Measurements from ENCODE around the gene PCDH9.

The PCDH9 gene

DNA sequence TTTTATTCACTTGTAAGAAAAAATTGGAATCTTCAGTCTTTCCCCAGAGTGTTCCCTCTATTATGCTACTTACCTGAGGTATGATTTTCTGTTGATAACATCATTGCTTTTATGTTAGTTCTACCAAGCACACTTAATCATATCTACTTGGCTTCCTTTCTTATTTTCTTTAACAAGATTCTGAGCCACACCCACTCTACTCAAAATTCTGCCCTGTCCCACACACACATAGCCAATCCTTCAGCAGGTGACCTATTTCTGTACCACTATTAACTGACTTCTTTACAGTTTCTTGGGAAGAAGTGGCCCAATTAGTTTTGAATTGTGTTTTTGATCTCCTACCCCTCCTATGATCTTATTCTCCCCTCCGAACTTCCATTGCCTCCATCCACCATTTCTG is 215.7 kb downstream of the PCDH9 start:
- H3K27me3 ChIP-seq (ENCODE audit: control insufficient read depth in 1 of 2, insufficient read depth in 2 of 2, low read length in 2 of 2), result no peaks in the 10 kb centered on the region
- no peak overlapping the region for H3K27ac ChIP-seq (ENCODE audit: low read length)

DNA sequence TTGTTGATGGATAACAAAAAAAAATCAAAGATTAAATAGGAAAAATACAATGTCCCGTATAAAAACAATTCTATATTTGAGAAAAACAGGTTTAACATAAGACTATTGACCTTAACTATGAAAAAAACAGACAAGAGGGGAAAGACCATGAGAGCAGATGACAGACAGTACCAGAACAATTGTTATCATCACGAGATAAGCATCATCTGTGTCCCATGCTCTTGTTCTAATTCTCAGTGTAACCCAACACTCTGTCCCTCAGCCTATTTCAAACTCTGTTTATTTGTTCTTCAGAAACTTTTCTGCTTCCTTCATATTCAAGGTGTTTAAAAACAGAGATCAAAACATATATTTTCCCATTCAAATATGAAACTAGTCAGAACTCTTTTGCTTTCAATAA is 216.4 kb downstream of the PCDH9 start:
- H3K4me3 ChIP-seq (ENCODE audit: low read length in 2 of 2), result no peak overlapping the region
- no peak overlapping the region for H3K9ac ChIP-seq (ENCODE audit: low read length in 2 of 2)
- H3K36me3 ChIP-seq (ENCODE audit: control insufficient read depth in 2 of 2, insufficient read depth in 2 of 2, low read length in 2 of 2), result no peaks in the 10 kb centered on the region
- no peaks in the 10 kb centered on the region for H3K9me3 ChIP-seq (ENCODE audit: control insufficient read depth in 2 of 2, low read length in 2 of 2)
- H3K27ac ChIP-seq (ENCODE audit: low read length), result no peak overlapping the region
- no peaks in the 10 kb centered on the region for H3K27me3 ChIP-seq (ENCODE audit: control insufficient read depth in 1 of 2, insufficient read depth in 2 of 2, low read length in 2 of 2)
- H3K4me1 ChIP-seq (ENCODE audit: control insufficient read depth, insufficient read depth, low read length), result no peaks in the 10 kb centered on the region

More for the DNA sequence above, 215.7 kb downstream of the PCDH9 start:
- Histone ChIP-seq H3K9me3 (ENCODE audit: control insufficient read depth in 2 of 2, low read length in 2 of 2) (no peaks in the 10 kb centered on the region), H3K9ac (ENCODE audit: low read length in 2 of 2) (no peak overlapping the region), H3K4me3 (ENCODE audit: low read length in 2 of 2) (no peak overlapping the region), H3K36me3 (ENCODE audit: control insufficient read depth in 2 of 2, insufficient read depth in 2 of 2, low read length in 2 of 2) (no peaks in the 10 kb centered on the region), H3K4me1 (ENCODE audit: control insufficient read depth, insufficient read depth, low read length) (no peaks in the 10 kb centered on the region)

DNA sequence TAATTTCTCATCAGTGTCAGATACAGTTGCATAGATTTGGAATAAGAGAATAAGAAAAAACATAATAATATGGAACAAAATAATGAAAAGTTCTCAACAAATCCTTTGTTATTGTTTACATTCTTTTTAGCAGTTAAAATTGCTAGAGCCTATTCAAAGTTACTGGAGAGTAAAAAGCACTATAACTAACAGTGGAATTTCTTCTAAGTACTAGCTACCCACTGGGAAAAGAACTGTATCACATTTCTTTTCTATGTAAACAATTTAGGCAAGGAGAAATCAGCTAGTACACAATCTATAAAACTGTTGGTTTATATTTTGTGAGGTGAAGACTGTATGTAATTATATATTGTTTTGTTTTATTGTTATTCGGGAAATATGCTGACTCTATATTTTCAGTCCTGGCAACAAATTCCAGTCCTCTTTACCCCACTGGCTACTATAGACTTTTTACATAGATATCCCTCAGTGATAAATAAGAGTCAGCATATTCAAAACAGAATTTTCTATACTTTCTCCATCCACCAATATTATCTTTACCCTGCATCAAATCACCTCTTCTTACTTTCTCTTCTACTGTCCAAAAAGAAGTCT is 222.0 kb downstream of the PCDH9 start:
- H3K27me3 ChIP-seq (ENCODE audit: control insufficient read depth in 1 of 2, insufficient read depth in 2 of 2, low read length in 2 of 2), result no peaks in the 10 kb centered on the region
- no peak overlapping the region for H3K4me3 ChIP-seq (ENCODE audit: low read length in 2 of 2)
- H3K27ac ChIP-seq (ENCODE audit: low read length), result no peak overlapping the region
- H3K4me1 ChIP-seq (ENCODE audit: control insufficient read depth, insufficient read depth, low read length), result no peaks in the 10 kb centered on the region
- H3K9ac ChIP-seq (ENCODE audit: low read length in 2 of 2), result no peak overlapping the region
- H3K36me3 ChIP-seq (ENCODE audit: control insufficient read depth in 2 of 2, insufficient read depth in 2 of 2, low read length in 2 of 2), result no peaks in the 10 kb centered on the region
- H3K9me3 ChIP-seq (ENCODE audit: control insufficient read depth in 2 of 2, low read length in 2 of 2), result no peaks in the 10 kb centered on the region

DNA sequence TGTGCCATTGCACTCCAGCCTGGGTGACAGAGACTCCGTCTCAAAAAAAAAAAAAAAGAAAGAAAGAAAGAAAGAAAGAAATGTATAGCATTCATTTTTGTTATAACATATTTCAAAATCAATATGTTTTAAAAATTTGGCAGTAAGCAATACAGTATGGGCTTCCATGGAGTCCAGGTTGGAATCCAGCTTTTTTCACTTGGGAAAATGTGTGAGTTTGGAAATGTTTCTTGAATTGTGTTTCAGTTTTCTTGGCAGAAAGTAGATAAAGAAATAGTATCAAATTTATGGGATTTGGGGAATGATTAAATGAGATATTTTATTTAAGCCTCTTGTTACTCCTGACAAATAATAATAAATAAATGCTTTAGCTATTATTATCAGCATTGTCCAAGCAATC is 225.6 kb downstream of the PCDH9 start:
- Histone ChIP-seq H3K27ac (ENCODE audit: low read length) (no peak overlapping the region), H3K27me3 (ENCODE audit: control insufficient read depth in 1 of 2, insufficient read depth in 2 of 2, low read length in 2 of 2) (no peaks in the 10 kb centered on the region), H3K4me1 (ENCODE audit: control insufficient read depth, insufficient read depth, low read length) (no peaks in the 10 kb centered on the region), H3K9ac (ENCODE audit: low read length in 2 of 2) (no peak overlapping the region), H3K4me3 (ENCODE audit: low read length in 2 of 2) (no peak overlapping the region), H3K36me3 (ENCODE audit: control insufficient read depth in 2 of 2, insufficient read depth in 2 of 2, low read length in 2 of 2) (no peaks in the 10 kb centered on the region), H3K9me3 (ENCODE audit: control insufficient read depth in 2 of 2, low read length in 2 of 2) (no peaks in the 10 kb centered on the region)

DNA sequence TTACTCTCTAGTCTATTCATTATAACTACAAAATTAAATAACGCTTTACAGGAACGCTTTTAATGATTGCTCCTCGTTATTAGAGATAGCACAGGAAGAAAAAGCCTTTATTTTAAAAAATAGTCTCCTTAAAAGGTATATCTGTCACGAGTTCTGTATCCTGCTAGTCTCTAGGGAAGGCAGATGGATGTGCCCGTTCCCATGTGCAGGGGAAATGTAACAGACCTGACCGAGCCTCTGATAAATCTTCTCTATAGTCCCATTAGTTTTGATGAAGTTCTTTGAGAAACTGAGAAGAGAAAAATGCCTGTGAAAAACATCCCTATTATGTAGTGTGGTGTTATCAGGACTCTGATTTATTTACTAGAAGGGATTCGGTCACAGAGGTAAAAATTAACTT is 226.4 kb downstream of the PCDH9 start:
- no peaks in the 10 kb centered on the region for H3K9me3 ChIP-seq (ENCODE audit: control insufficient read depth in 2 of 2, low read length in 2 of 2)
- no peak overlapping the region for H3K4me3 ChIP-seq (ENCODE audit: low read length in 2 of 2)
- no peaks in the 10 kb centered on the region for H3K36me3 ChIP-seq (ENCODE audit: control insufficient read depth in 2 of 2, insufficient read depth in 2 of 2, low read length in 2 of 2)
- no peak overlapping the region for H3K9ac ChIP-seq (ENCODE audit: low read length in 2 of 2)
- H3K27ac ChIP-seq (ENCODE audit: low read length), result no peak overlapping the region
- H3K4me1 ChIP-seq (ENCODE audit: control insufficient read depth, insufficient read depth, low read length), result no peaks in the 10 kb centered on the region
- no peaks in the 10 kb centered on the region for H3K27me3 ChIP-seq (ENCODE audit: control insufficient read depth in 1 of 2, insufficient read depth in 2 of 2, low read length in 2 of 2)

DNA sequence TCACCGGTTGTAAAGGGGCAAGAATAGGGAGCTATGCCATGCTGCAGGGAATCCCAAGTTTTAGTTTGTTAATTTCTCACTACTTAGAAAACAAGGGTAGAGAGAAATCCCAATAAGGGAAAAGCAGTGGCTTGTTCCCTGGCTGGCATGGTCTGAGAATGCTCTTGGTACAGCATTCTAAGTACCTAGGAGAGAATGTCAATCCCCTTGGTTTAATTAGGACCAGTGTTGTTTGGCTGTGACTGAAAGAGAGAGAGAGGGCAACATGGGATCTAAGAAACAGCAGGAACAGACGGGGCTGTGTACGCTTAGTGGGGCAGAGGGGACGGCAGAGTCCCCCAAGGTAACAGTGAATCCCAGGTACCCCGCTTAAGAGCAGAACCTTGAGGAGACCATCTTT is 228.8 kb downstream of the PCDH9 start:
- Histone ChIP-seq H3K9me3 (ENCODE audit: control insufficient read depth in 2 of 2, low read length in 2 of 2) (no peaks in the 10 kb centered on the region), H3K9ac (ENCODE audit: low read length in 2 of 2) (no peak overlapping the region), H3K4me3 (ENCODE audit: low read length in 2 of 2) (no peak overlapping the region), H3K27me3 (ENCODE audit: control insufficient read depth in 1 of 2, insufficient read depth in 2 of 2, low read length in 2 of 2) (no peaks in the 10 kb centered on the region), H3K4me1 (ENCODE audit: control insufficient read depth, insufficient read depth, low read length) (no peaks in the 10 kb centered on the region), H3K27ac (ENCODE audit: low read length) (no peak overlapping the region), H3K36me3 (ENCODE audit: control insufficient read depth in 2 of 2, insufficient read depth in 2 of 2, low read length in 2 of 2) (no peaks in the 10 kb centered on the region)

DNA sequence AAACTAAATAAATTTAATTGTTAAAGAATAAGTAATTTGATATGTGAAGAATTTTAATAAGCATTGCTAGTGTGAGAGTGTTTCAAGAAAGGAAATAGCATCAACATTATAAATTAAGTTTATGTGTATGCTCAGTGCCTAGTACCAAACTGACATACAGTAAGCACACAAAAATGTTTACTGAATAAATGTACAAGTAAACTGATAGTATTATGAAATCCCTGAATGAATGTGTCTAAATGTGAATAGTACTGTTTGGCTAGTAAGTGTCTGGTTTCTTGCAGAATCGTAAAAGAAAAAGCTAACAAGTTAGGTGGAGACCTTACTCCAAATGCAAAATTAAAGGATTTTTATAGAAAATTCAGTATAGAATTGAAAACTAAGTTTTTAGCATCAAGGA is 233.6 kb downstream of the PCDH9 start:
- no peaks in the 10 kb centered on the region for H3K9me3 ChIP-seq (ENCODE audit: control insufficient read depth in 2 of 2, low read length in 2 of 2)
- no peaks in the 10 kb centered on the region for H3K4me1 ChIP-seq (ENCODE audit: control insufficient read depth, insufficient read depth, low read length)
- H3K27ac ChIP-seq (ENCODE audit: low read length), result no peak overlapping the region
- no peaks in the 10 kb centered on the region for H3K36me3 ChIP-seq (ENCODE audit: control insufficient read depth in 2 of 2, insufficient read depth in 2 of 2, low read length in 2 of 2)
- H3K9ac ChIP-seq (ENCODE audit: low read length in 2 of 2), result no peak overlapping the region
- no peaks in the 10 kb centered on the region for H3K27me3 ChIP-seq (ENCODE audit: control insufficient read depth in 1 of 2, insufficient read depth in 2 of 2, low read length in 2 of 2)
- H3K4me3 ChIP-seq (ENCODE audit: low read length in 2 of 2), result no peak overlapping the region

DNA sequence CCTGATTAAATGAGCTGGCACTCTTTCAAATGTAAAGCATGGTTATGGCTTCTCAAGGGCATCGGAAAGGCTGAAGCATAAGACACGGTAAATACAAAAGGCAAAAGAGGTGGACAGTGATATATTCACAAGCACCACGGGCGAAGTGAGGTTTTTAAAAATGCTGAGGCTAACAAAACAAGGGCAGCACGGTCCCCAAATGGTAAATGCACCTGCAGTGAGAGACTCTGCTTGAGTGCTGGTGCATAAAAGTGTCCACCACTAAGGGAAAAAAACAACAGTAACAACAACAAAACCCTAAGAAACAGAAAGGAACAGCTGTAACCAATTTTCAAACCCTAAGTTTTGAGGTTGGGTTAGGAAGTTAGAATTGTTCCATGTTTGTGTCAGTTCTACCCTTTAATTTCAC is 234.9 kb downstream of the PCDH9 start:
- H3K4me1 ChIP-seq (ENCODE audit: control insufficient read depth, insufficient read depth, low read length), result no peaks in the 10 kb centered on the region
- H3K27ac ChIP-seq (ENCODE audit: low read length), result no peak overlapping the region
- no peaks in the 10 kb centered on the region for H3K9me3 ChIP-seq (ENCODE audit: control insufficient read depth in 2 of 2, low read length in 2 of 2)
- no peak overlapping the region for H3K4me3 ChIP-seq (ENCODE audit: low read length in 2 of 2)
- no peaks in the 10 kb centered on the region for H3K27me3 ChIP-seq (ENCODE audit: control insufficient read depth in 1 of 2, insufficient read depth in 2 of 2, low read length in 2 of 2)
- no peak overlapping the region for H3K9ac ChIP-seq (ENCODE audit: low read length in 2 of 2)
- no peaks in the 10 kb centered on the region for H3K36me3 ChIP-seq (ENCODE audit: control insufficient read depth in 2 of 2, insufficient read depth in 2 of 2, low read length in 2 of 2)

DNA sequence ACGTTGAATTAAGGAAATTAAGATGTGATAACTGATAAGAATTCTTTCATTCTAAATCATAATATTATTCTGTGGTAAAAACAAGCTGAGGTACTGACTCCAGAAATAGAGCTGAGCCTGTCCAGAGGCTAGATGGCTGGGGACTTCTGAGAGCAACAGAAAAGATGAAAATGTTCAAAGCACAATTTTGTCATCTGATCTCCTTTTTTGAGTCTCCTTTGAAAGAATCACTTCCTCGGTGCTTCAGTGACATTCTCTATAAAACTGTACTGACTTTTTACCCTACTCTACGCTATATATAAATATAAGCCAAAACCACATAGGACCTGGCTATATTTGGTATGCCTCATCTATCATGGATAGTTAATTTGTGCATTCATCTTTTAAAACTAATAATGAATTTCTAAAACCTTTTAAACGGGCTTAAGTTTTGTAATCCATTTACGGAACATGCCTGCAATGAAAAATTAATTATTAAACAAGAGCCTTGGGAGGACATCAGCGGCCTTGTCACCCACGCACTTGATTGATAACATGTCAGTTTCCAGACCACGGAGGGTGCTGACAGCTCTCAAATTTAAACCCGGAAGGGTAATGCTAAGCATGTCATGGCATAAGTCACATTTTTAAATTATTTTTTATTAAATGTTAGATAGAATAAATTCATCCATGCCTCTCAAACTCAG is 235.5 kb downstream of the PCDH9 start:
- H3K9ac ChIP-seq (ENCODE audit: low read length in 2 of 2), result no peak overlapping the region

DNA sequence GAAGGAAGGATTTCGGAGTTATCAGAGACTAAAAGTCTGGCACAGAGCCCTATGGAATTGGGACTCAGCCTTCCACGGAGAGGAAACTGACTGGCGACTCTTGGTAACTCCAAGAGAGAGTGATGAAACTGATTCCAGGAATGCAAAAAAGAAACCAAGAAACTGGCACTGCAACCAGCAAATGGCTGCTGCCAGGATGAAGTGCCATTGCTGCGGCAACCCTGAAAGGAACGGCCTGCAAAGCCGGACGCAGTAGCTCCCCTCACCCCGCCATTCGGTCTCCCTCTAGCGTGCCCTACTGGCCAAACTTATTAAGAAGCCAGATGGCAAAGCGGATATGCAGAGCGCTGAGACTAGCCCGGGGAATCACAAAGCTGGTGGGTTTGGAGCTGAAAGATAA is 236.0 kb downstream of the PCDH9 start:
- H3K9ac ChIP-seq (ENCODE audit: low read length in 2 of 2), result no peak overlapping the region
- H3K4me3 ChIP-seq (ENCODE audit: low read length in 2 of 2), result peak overlapping the region; percentile 6 to 50
- no peaks in the 10 kb centered on the region for H3K4me1 ChIP-seq (ENCODE audit: control insufficient read depth, insufficient read depth, low read length)
- H3K36me3 ChIP-seq (ENCODE audit: control insufficient read depth in 2 of 2, insufficient read depth in 2 of 2, low read length in 2 of 2), result no peaks in the 10 kb centered on the region
- H3K27ac ChIP-seq (ENCODE audit: low read length), result no peak overlapping the region
- H3K9me3 ChIP-seq (ENCODE audit: control insufficient read depth in 2 of 2, low read length in 2 of 2), result no peaks in the 10 kb centered on the region
- H3K27me3 ChIP-seq (ENCODE audit: control insufficient read depth in 1 of 2, insufficient read depth in 2 of 2, low read length in 2 of 2), result no peaks in the 10 kb centered on the region

More for the DNA sequence above, 235.5 kb downstream of the PCDH9 start:
- H3K9me3 ChIP-seq (ENCODE audit: control insufficient read depth in 2 of 2, low read length in 2 of 2), result no peaks in the 10 kb centered on the region
- no peaks in the 10 kb centered on the region for H3K27me3 ChIP-seq (ENCODE audit: control insufficient read depth in 1 of 2, insufficient read depth in 2 of 2, low read length in 2 of 2)
- no peaks in the 10 kb centered on the region for H3K36me3 ChIP-seq (ENCODE audit: control insufficient read depth in 2 of 2, insufficient read depth in 2 of 2, low read length in 2 of 2)
- H3K27ac ChIP-seq (ENCODE audit: low read length), result no peak overlapping the region
- H3K4me3 ChIP-seq (ENCODE audit: low read length in 2 of 2), result peak overlapping the region; percentile 6 to 50
- H3K4me1 ChIP-seq (ENCODE audit: control insufficient read depth, insufficient read depth, low read length), result no peaks in the 10 kb centered on the region

DNA sequence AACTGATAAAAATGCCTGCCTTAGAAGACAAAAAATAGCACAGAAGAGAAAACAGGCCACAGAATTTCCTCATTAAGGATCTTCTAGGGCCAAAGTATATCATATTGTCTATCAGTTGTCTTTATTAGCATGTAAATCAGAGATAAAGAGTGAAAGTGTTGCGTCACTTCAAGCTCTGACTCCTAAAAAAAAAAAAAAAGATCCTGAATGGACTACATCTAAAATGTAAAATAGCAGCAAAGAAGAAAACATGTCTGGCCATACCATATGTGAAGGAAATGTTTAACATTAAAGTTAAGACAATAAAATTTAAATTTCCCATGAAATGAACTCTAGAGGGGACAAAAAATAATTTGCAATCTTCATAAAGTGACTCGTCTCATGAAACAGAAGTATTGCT is 237.4 kb downstream of the PCDH9 start:
- Histone ChIP-seq H3K4me1 (ENCODE audit: control insufficient read depth, insufficient read depth, low read length) (no peaks in the 10 kb centered on the region), H3K27ac (ENCODE audit: low read length) (no peak overlapping the region), H3K4me3 (ENCODE audit: low read length in 2 of 2) (no peak overlapping the region), H3K9ac (ENCODE audit: low read length in 2 of 2) (no peak overlapping the region), H3K36me3 (ENCODE audit: control insufficient read depth in 2 of 2, insufficient read depth in 2 of 2, low read length in 2 of 2) (no peaks in the 10 kb centered on the region), H3K27me3 (ENCODE audit: control insufficient read depth in 1 of 2, insufficient read depth in 2 of 2, low read length in 2 of 2) (no peaks in the 10 kb centered on the region), H3K9me3 (ENCODE audit: control insufficient read depth in 2 of 2, low read length in 2 of 2) (no peaks in the 10 kb centered on the region)
